GM12891 (cell line): ENCODE results near the gene STPG3.

ENCODE experiments used
- POLR2AphosphoS5 ChIP-seq: IDR thresholded peaks from 2 replicates; pipeline ENCODE4 v1.6.1; 2011; ENCODE audit warnings: low read depth, low read length, control low read depth
- POU2F2 ChIP-seq: IDR thresholded peaks from 2 replicates; pipeline ENCODE4 v1.6.1; 2011; ENCODE audit warnings: low read depth, mild to moderate bottlenecking, control low read depth, low read length, moderate library complexity

GRCh38 chr9:137295238-137295811 lies 44.2 kb downstream of the STPG3 start:
- TF ChIP-seq POLR2AphosphoS5 (no peak), POU2F2 (no peak)
